ENCODE measurements around the gene ACY1. TPM values are rescaled to one million over a fixed set of nuclear protein-coding genes. Genes with fewer than 3 reads are reported as not detected.

ACY1 gene
- total RNA-seq, 4 donors from 2014 or later, result 10.6 to 21.4 (median 19.5) TPM

GRCh38 chr3:52038227-52038626, 54.9 kb downstream of the ACY1 start:
- Histone ChIP-seq H3K27me3 (no peaks in the 10 kb centered on the region), H3K36me3 (no peaks in the 10 kb centered on the region), H3K9me3 (no peaks in the 10 kb centered on the region), H3K27ac (no peak overlapping the region), H3K4me3 (no peak overlapping the region), H3K4me1 (peaks cover 0 to 9% (median 0%) of the 10 kb centered on the region in 3 donors)
- ATAC-seq, result no peak
- WGBS, 2 donors (ENCODE audit: low coverage in 1 of 2), result no CpG with 5 or more reads among the region's 6 CpGs
- no peak for TF ChIP-seq EP300 (IDR thresholded peaks at IDR 0.05)
- TF ChIP-seq CTCF (IDR thresholded peaks at IDR 0.05), result no peak
- no peak for TF ChIP-seq POLR2AphosphoS5 (IDR thresholded peaks at IDR 0.05)
- TF ChIP-seq POLR2A (IDR thresholded peaks at IDR 0.05), result no peak

Small RNA genes within 50 kb of the gene (small RNA-seq; reads per million reads assigned to genes)
- gene AC115284.1, result 0 reads per million in 4 donors

Other genes starting within 250 kb of the ACY1 start
- not detected for gene IQCF6, start 204.3 kb upstream of the ACY1 start, total RNA-seq
- not detected for gene IQCF2, start 121.9 kb upstream of the ACY1 start, total RNA-seq
- gene IQCF5, start 107.9 kb upstream of the ACY1 start, total RNA-seq, result not detected
- gene IQCF1, start 80.2 kb upstream of the ACY1 start, total RNA-seq, result not detected
- gene RRP9, start 41.6 kb upstream of the ACY1 start, total RNA-seq, result 10 to 100 TPM in 2 of 4 donors, 1 to 10 TPM in 2; 5.3 to 14.8 (median 10.9) TPM
- 10 to 100 TPM; 19.5 to 43.0 (median 22.8) TPM for gene PARP3, start 41.2 kb upstream of the ACY1 start, total RNA-seq
- under 1 TPM in 1 of 4 donors, not detected in 3; 0.31 TPM for gene GPR62, start 28.2 kb upstream of the ACY1 start, total RNA-seq
- 100 to 1,000 TPM in 3 of 4 donors, 10 to 100 TPM in 1; 80.7 to 335 (median 186) TPM for gene PCBP4, start 16.1 kb upstream of the ACY1 start, total RNA-seq
- gene ABHD14B, start 9.5 kb upstream of the ACY1 start, total RNA-seq, result 10 to 100 TPM; 34.6 to 46.8 (median 45.1) TPM
- gene ABHD14A, start 8.5 kb upstream of the ACY1 start, total RNA-seq, result 10 to 100 TPM; 12.6 to 20.2 (median 13.8) TPM
- gene RPL29, start 12.4 kb downstream of the ACY1 start, total RNA-seq, result 1,000 to 10,000 TPM in 3 of 4 donors, 100 to 1,000 TPM in 1; 775 to 1,945 (median 1,298) TPM
- 10 to 100 TPM; 10.2 to 18.1 (median 14.7) TPM for gene DUSP7, start 73.0 kb downstream of the ACY1 start, total RNA-seq
- gene POC1A, start 170.9 kb downstream of the ACY1 start, total RNA-seq, result 1 to 10 TPM in 2 of 4 donors, under 1 TPM in 2; 0.73 to 1.7 (median 0.93) TPM
- 10 to 100 TPM; 30.0 to 50.8 (median 35.8) TPM for gene ALAS1, start 214.6 kb downstream of the ACY1 start, total RNA-seq
- not detected for gene TLR9, start 242.1 kb downstream of the ACY1 start, total RNA-seq